PC-9 (cell line): Measurements from ENCODE around the gene CDC42BPA. TPM values are rescaled to one million over a fixed set of nuclear protein-coding genes. Genes with fewer than 3 reads are reported as not detected.

Experiments used
- BruUV-seq: library from RNA; stranded (reverse); fragments of 400-500 nt; replicated peaks from 2 replicates; lab custom pipeline; 2021; lab: Mats Ljungman, UMichigan
- CTCF ChIA-PET: fragments of 300-600 bp; sonication (Branson Sonifier 250); formaldehyde crosslinking; loops from one replicate; lab custom pipeline; 2022; ENCODE audit warnings: antibody characterized with exemption; lab: Charles Lee
- POLR2A ChIA-PET: fragments of 300-600 bp; sonication (Branson Sonifier 250); formaldehyde crosslinking; loops from one replicate; lab custom pipeline; 2022; ENCODE audit warnings: antibody characterized with exemption; ENCODE audit not compliant: unreplicated experiment; lab: Charles Lee
- DNase-seq, 2 experiments: peaks; one replicate each; pipeline versions ENCODE4 v3.0.0 to v3.0.0-alpha.2; 2015 to 2022; ENCODE audit warnings: mixed read lengths in 1 of 2
- H2AFZ ChIP-seq: fragments of 200-600 bp; sonication (generic); 2 replicates; pipeline ENCODE4 v1.8.1; 2017; ENCODE audit warnings: antibody characterized with exemption
- H3F3A ChIP-seq: fragments of 200-600 bp; sonication (generic); 2 replicates; pipeline ENCODE4 v1.8.1; 2017; ENCODE audit warnings: antibody characterized with exemption, mild to moderate bottlenecking, low read depth; ENCODE audit not compliant: insufficient read depth
- H3K27ac ChIP-seq: fragments of 200-600 bp; sonication (generic); 2 replicates; pipeline ENCODE4 v1.6.1; 2016; ENCODE audit warnings: mixed run types
- H3K27me3 ChIP-seq: fragments of 200-600 bp; sonication (generic); 2 replicates; pipeline ENCODE4 v1.6.1; 2016; ENCODE audit warnings: low read depth, mixed run types; ENCODE audit not compliant: insufficient read depth
- H3K36me3 ChIP-seq: fragments of 200-600 bp; sonication (generic); 2 replicates; pipeline ENCODE4 v1.6.1; 2016; ENCODE audit warnings: low read depth, mixed run types
- H3K4me1 ChIP-seq: fragments of 200-600 bp; sonication (generic); replicated peaks from 2 replicates; pipeline ENCODE4 v1.6.1; 2016; ENCODE audit warnings: mixed run types; ENCODE audit not compliant: insufficient read depth
- H3K4me2 ChIP-seq: fragments of 200-600 bp; sonication (generic); 2 replicates; pipeline ENCODE4 v1.6.1; 2017; ENCODE audit warnings: mixed run types
- H3K4me3 ChIP-seq: fragments of 200-600 bp; sonication (generic); 2 replicates; pipeline ENCODE4 v1.6.1; 2016; ENCODE audit warnings: mixed run types
- H3K79me2 ChIP-seq: fragments of 200-600 bp; sonication (generic); 2 replicates; pipeline ENCODE4 v1.6.1; 2017; ENCODE audit warnings: low read depth, mixed run types
- H3K9me2 ChIP-seq: fragments of 200-600 bp; sonication (generic); 2 replicates; pipeline ENCODE4 v1.8.1; 2017; ENCODE audit warnings: mild to moderate bottlenecking; ENCODE audit not compliant: insufficient read depth
- H3K9me3 ChIP-seq: fragments of 200-600 bp; sonication (generic); 2 replicates; pipeline ENCODE4 v1.8.1; 2016; ENCODE audit warnings: low read depth; ENCODE audit not compliant: insufficient read depth
- H4K20me1 ChIP-seq: fragments of 200-600 bp; sonication (generic); 2 replicates; pipeline ENCODE4 v1.8.1; 2017; ENCODE audit not compliant: insufficient read depth
- CTCF ChIP-seq: fragments of 200-600 bp; sonication (generic); conservative IDR thresholded peaks from 2 replicates; pipeline ENCODE4 v1.6.1; 2017; ENCODE audit warnings: mixed run types, antibody characterized with exemption, mild to moderate bottlenecking, moderate library complexity
- EZH2 ChIP-seq: fragments of 200-600 bp; sonication (generic); IDR thresholded peaks from 2 replicates; pipeline ENCODE4 v1.8.0; 2017; ENCODE audit warnings: antibody characterized with exemption, low read depth
- intact Hi-C: fragments of 100-400 bp; cut with micrococcal nuclease; formaldehyde crosslinking; loops from one replicate; pipeline ENCODE4 v1.10.0; 2022; ENCODE audit not compliant: unreplicated experiment
- total RNA-seq: library from RNA; stranded (reverse); gene quantifications from 2 replicates; pipeline ENCODE4 v1.2.3, GENCODE V29; 2021

The CDC42BPA gene
- total RNA-seq, 1 experiment from 2014 or later, result 47.5 TPM

- H3K36me3 ChIP-seq, result 0 out of 2 replicates have a peak, but pooled peaks cover 3% of the 10 kb centered on the region
- TF ChIP-seq EZH2, result no peak
- TF ChIP-seq CTCF, result no peak
Observed at GRCh38 chr1:227314014-227314848, 4.1 kb downstream of the CDC42BPA start.

GRCh38 chr1:227312361-227313025 lies 5.8 kb downstream of the CDC42BPA start:
- Histone ChIP-seq H2AFZ (no peak overlapping the region), H3K9me3 (no peaks in the 10 kb centered on the region), H3K4me3 (no peak overlapping the region), H3K9me2 (no peaks in the 10 kb centered on the region), H3K4me2 (0 out of 2 replicates have a peak overlapping the region, but pooled peaks have one; percentile 15), H3K27ac (no peak overlapping the region), H3K79me2 (peaks cover 99% of the 10 kb centered on the region), H3K4me1 (peaks cover 32% of the 10 kb centered on the region), H3K36me3 (peaks cover 5% of the 10 kb centered on the region; the same call in 1 of the 2 replicates), H3K27me3 (no peaks in the 10 kb centered on the region), H3F3A (no peaks in the 10 kb centered on the region), H4K20me1 (peaks cover 25% of the 10 kb centered on the region)
- TF ChIP-seq CTCF (no peak), EZH2 (no peak)
- ChIA-PET CTCF (no interaction called here), POLR2A (no interaction called here)
- no TSS peak for BruUV-seq
- peak in 1 of 2 experiments; percentile 38 for DNase-seq
- intact Hi-C loops, result loop anchor here (10.0 kb wide), 1 partner anchor 178 kb away; no protein-coding TSS in a partner anchor

More at GRCh38 chr1:227314014-227314848, 4.1 kb downstream of the CDC42BPA start:
- ChIA-PET CTCF (no interaction called here), POLR2A (no interaction called here)
- Histone ChIP-seq H3K4me3 (peak overlapping the region; percentile 77), H3K9me3 (no peaks in the 10 kb centered on the region), H3K27me3 (no peaks in the 10 kb centered on the region), H4K20me1 (peaks cover 25% of the 10 kb centered on the region), H3K27ac (no peak overlapping the region), H3F3A (0 out of 2 replicates have a peak, but pooled peaks cover 6% of the 10 kb centered on the region), H3K9me2 (no peaks in the 10 kb centered on the region), H3K4me2 (peak overlapping the region; percentile 92), H3K4me1 (peaks cover 35% of the 10 kb centered on the region; the same call in 1 of the 2 replicates), H2AFZ (no peak overlapping the region), H3K79me2 (peaks cover 85% of the 10 kb centered on the region)
- intact Hi-C loops, result loop anchor here (10.0 kb wide), 1 partner anchor 179 kb away; no protein-coding TSS in a partner anchor
- DNase-seq, result no peak
- BruUV-seq, result no TSS peak

GRCh38 chr1:227311389-227312001 lies 6.8 kb downstream of the CDC42BPA start:
- Histone ChIP-seq H3K4me3 (no peak overlapping the region), H3F3A (no peaks in the 10 kb centered on the region), H3K9me2 (no peaks in the 10 kb centered on the region), H3K27ac (no peak overlapping the region), H3K4me1 (peaks cover 32% of the 10 kb centered on the region), H4K20me1 (peaks cover 24% of the 10 kb centered on the region), H3K27me3 (no peaks in the 10 kb centered on the region), H3K9me3 (no peaks in the 10 kb centered on the region), H3K79me2 (peaks cover 100% of the 10 kb centered on the region), H2AFZ (no peak overlapping the region), H3K36me3 (peaks cover 10% of the 10 kb centered on the region; the same call in 1 of the 2 replicates), H3K4me2 (no peak overlapping the region)
- BruUV-seq, result no TSS peak
- no peak for DNase-seq
- TF ChIP-seq CTCF, result no peak
- TF ChIP-seq EZH2, result no peak
- intact Hi-C loops, result loop anchor here (10.0 kb wide), 1 partner anchor 177 kb away; no protein-coding TSS in a partner anchor
- ChIA-PET CTCF (no interaction called here), POLR2A (no interaction called here)
